Measurements from ENCODE around the gene COPS2. TPM values are rescaled to one million over a fixed set of nuclear protein-coding genes. Genes with fewer than 3 reads are reported as not detected.
"Not testable (repeated sequence)": the region's sequence is repeated elsewhere in the genome, so short reads cannot be mapped to it uniquely, and the experiment has no call there.

Gene COPS2
- total RNA-seq, 4 donors from 2014 or later, result 64.2 to 79.1 (median 70.2) TPM

GRCh38 chr15:49182128-49182527, 26.7 kb upstream of the COPS2 start:
- no peaks in the 10 kb centered on the region for H3K4me1 ChIP-seq
- H3K4me3 ChIP-seq, result no peak overlapping the region
- no peak overlapping the region for H3K27ac ChIP-seq
- TF ChIP-seq EP300 (IDR thresholded peaks at IDR 0.05), result no peak
- no peak for TF ChIP-seq POLR2A (IDR thresholded peaks at IDR 0.05)
- TF ChIP-seq CTCF (IDR thresholded peaks at IDR 0.05), result no peak
- no peak for TF ChIP-seq POLR2AphosphoS5 (IDR thresholded peaks at IDR 0.05)
- WGBS, 2 donors (ENCODE audit: low coverage in 1 of 2), result 91 to 95% methylated on average over 4 of the region's 4 CpGs
- no peaks in the 10 kb centered on the region for H3K9me3 ChIP-seq
- no peaks in the 10 kb centered on the region for H3K36me3 ChIP-seq
- no peak for ATAC-seq
- H3K27me3 ChIP-seq, result no peaks in the 10 kb centered on the region

- Histone ChIP-seq H3K4me1 (no peaks in the 10 kb centered on the region), H3K4me3 (no peak overlapping the region), H3K9me3 (no peaks in the 10 kb centered on the region), H3K27ac (no peak overlapping the region), H3K36me3 (no peaks in the 10 kb centered on the region), H3K27me3 (no peaks in the 10 kb centered on the region)
- 75% methylated on average over 1 of the region's 1 CpG for WGBS, 2 donors (ENCODE audit: low coverage in 1 of 2)
- no peak for ATAC-seq
- TF ChIP-seq POLR2A (IDR thresholded peaks at IDR 0.05) (no peak), CTCF (IDR thresholded peaks at IDR 0.05) (no peak), POLR2AphosphoS5 (IDR thresholded peaks at IDR 0.05) (no peak), EP300 (IDR thresholded peaks at IDR 0.05) (no peak)
These were observed 24.2 kb upstream of the COPS2 start for GRCh38 chr15:49179433-49180190.

GRCh38 chr15:49178497-49178896, 23.1 kb upstream of the COPS2 start:
- H3K27ac ChIP-seq, result no peak overlapping the region
- WGBS, 2 donors (ENCODE audit: low coverage in 1 of 2), result 85 to 89% methylated on average over 4 to 5 of the region's 7 CpGs
- TF ChIP-seq POLR2A (IDR thresholded peaks at IDR 0.05) (no peak), CTCF (IDR thresholded peaks at IDR 0.05) (no peak), EP300 (IDR thresholded peaks at IDR 0.05) (no peak), POLR2AphosphoS5 (IDR thresholded peaks at IDR 0.05) (no peak)

GRCh38 chr15:49175582-49176397, 20.4 kb upstream of the COPS2 start:
- peaks cover 0 to 16% (median 0%) of the 10 kb centered on the region in 3 donors for H3K4me1 ChIP-seq
- WGBS, 2 donors (ENCODE audit: low coverage in 1 of 2), result 91 to 93% methylated on average over 4 to 5 of the region's 6 CpGs
- H3K4me3 ChIP-seq, H3K9me3 ChIP-seq, ATAC-seq, H3K36me3 ChIP-seq, H3K27me3 ChIP-seq, H3K27ac ChIP-seq: not testable (repeated sequence)

More at GRCh38 chr15:49178497-49178896, 23.1 kb upstream of the COPS2 start:
- ATAC-seq, result no peak
- H3K36me3 ChIP-seq, result no peaks in the 10 kb centered on the region
- H3K4me1 ChIP-seq, result no peaks in the 10 kb centered on the region
- no peak overlapping the region for H3K4me3 ChIP-seq
- no peaks in the 10 kb centered on the region for H3K9me3 ChIP-seq
- no peaks in the 10 kb centered on the region for H3K27me3 ChIP-seq

GRCh38 chr15:49174902-49175301, 19.5 kb upstream of the COPS2 start:
- no peak overlapping the region for H3K27ac ChIP-seq
- no peaks in the 10 kb centered on the region for H3K9me3 ChIP-seq
- no peak overlapping the region for H3K4me3 ChIP-seq
- no peaks in the 10 kb centered on the region for H3K27me3 ChIP-seq
- 78 to 90% methylated on average over 3 of the region's 3 CpGs for WGBS, 2 donors (ENCODE audit: low coverage in 1 of 2)
- no peak for TF ChIP-seq POLR2AphosphoS5 (IDR thresholded peaks at IDR 0.05)
- no peak for TF ChIP-seq EP300 (IDR thresholded peaks at IDR 0.05)
- no peak for TF ChIP-seq POLR2A (IDR thresholded peaks at IDR 0.05)
- TF ChIP-seq CTCF (IDR thresholded peaks at IDR 0.05), result no peak
- H3K4me1 ChIP-seq, result peaks cover 0 to 18% (median 0%) of the 10 kb centered on the region in 3 donors
- H3K36me3 ChIP-seq, result no peaks in the 10 kb centered on the region
- ATAC-seq, result no peak

Data from gastroesophageal sphincter (tissue), 4 donors.